ENCODE measurements around the gene IKZF1. TPM values are rescaled to one million over a fixed set of nuclear protein-coding genes. Genes with fewer than 3 reads are reported as not detected.

Gene IKZF1
- total and polyA plus RNA-seq, 2 of the 4 experiments (the other 2 are of a cell fraction): not detected

DNA sequence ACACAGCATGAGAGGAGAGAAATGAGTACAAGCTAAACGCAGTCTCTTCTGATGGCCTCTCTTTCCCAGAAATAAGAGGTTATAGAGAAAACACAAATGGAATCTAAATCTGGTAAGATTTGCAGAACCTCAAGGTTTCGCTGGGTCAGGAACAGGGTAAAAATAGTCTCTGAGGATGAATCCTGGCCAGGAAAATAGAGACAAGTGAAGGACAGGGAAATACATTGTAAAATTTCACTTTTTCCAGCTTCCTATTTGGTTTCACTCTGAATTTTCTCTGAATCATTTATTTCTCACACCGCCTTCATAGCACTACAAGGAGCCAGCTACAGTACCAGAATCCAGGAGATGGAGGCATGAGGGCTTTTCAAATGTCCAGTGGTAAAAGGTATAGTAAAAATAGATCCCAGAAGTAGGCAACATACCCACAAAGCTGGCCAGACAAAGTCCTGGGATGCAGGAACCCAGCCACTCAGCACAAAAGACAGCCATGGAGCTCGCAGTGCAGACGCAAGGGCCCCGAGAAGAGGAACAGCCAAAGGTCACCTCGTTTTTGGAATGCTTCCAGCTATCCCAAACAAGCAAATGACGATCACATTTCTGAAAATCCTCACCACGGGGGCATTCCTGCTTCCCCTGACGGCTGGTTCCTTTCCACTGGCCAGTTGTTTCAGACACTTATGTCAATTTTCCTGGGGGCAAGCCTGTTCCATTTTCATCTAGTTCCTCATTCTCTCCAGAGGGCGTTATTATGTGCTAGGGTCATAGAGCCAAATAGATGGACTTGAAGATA lies 21.5 kb upstream of the IKZF1 start:
- Histone ChIP-seq H4K91ac (ENCODE audit: insufficient read depth, low read depth, low read length) (no peak overlapping the region), H3K4me2 (ENCODE audit: low read depth, low read length) (no peak overlapping the region), H3K4me3 (ENCODE audit: insufficient read depth, low read depth, low read length) (no peak overlapping the region), H3K18ac (ENCODE audit: low read depth, low read length) (no peak overlapping the region), H2BK120ac (ENCODE audit: low read depth, low read length) (no peak overlapping the region), H3K27ac (ENCODE audit: insufficient read depth, low read length) (no peak overlapping the region), H3K56ac (ENCODE audit: extremely low read depth, insufficient read depth, low read length) (no peak overlapping the region), H2AK5ac (ENCODE audit: low read depth, low read length) (no peak overlapping the region), H3K14ac (replicated peaks; ENCODE audit: low read depth, low read length) (no peak overlapping the region), H2BK15ac (ENCODE audit: low read depth, low read length) (no peak overlapping the region), H3K9ac (ENCODE audit: low read depth, low read length) (no peak overlapping the region), H3K9me3 (ENCODE audit: control insufficient read depth, insufficient read depth, low read length) (no peaks in the 10 kb centered on the region; the same call in 1 of the 2 replicates), H4K5ac (ENCODE audit: low read depth, low read length) (no peak overlapping the region), H2AFZ (replicated peaks; ENCODE audit: low read length, poor library complexity) (no peak overlapping the region), H3K79me1 (ENCODE audit: low read depth in 1 of 2, low read length in 2 of 2) (no peaks in the 10 kb centered on the region), H3K27me3 (ENCODE audit: control insufficient read depth, insufficient read depth, low read length) (no peaks in the 10 kb centered on the region), H3K9me1 (ENCODE audit: insufficient read depth, low read length) (no peaks in the 10 kb centered on the region), H3K23ac (ENCODE audit: low read depth, low read length) (no peak overlapping the region), H2BK20ac (ENCODE audit: low read depth, low read length) (no peak overlapping the region), H3K36me3 (ENCODE audit: control insufficient read depth, insufficient read depth, low read length) (no peaks in the 10 kb centered on the region), H3K4me1 (ENCODE audit: control insufficient read depth, insufficient read depth, low read length) (no peaks in the 10 kb centered on the region), H4K20me1 (ENCODE audit: insufficient read depth, low read length) (no peaks in the 10 kb centered on the region), H3K4ac (ENCODE audit: low read depth, low read length) (no peak overlapping the region), H2AK9ac (replicated peaks; ENCODE audit: low read depth, low read length, poor library complexity) (no peak overlapping the region), H2BK5ac (ENCODE audit: low read depth, low read length, poor library complexity, severe bottlenecking) (no peak overlapping the region), H4K8ac (ENCODE audit: low read depth in 2 of 2, low read length in 2 of 2) (no peak overlapping the region)
- TF ChIP-seq CHD1 (IDR thresholded peaks at IDR 0.05; ENCODE audit: low read depth, low read length) (no peak), FOS (IDR thresholded peaks at IDR 0.05; ENCODE audit: low read depth, low read length) (no peak), USF2 (IDR thresholded peaks at IDR 0.05; ENCODE audit: low read depth, low read length) (no peak), SMC3 (IDR thresholded peaks at IDR 0.05; ENCODE audit: low read depth, low read length) (no peak), NFE2L2 (IDR thresholded peaks at IDR 0.05; ENCODE audit: low read depth, low read length) (no peak), BHLHE40 (IDR thresholded peaks at IDR 0.05; ENCODE audit: low read depth, low read length) (no peak), MXI1 (IDR thresholded peaks at IDR 0.05; ENCODE audit: borderline replicate concordance, low read depth, low read length) (no peak), RAD21 (IDR thresholded peaks at IDR 0.05; ENCODE audit: low read length) (no peak)
- TF ChIP-seq, protein P1, sequence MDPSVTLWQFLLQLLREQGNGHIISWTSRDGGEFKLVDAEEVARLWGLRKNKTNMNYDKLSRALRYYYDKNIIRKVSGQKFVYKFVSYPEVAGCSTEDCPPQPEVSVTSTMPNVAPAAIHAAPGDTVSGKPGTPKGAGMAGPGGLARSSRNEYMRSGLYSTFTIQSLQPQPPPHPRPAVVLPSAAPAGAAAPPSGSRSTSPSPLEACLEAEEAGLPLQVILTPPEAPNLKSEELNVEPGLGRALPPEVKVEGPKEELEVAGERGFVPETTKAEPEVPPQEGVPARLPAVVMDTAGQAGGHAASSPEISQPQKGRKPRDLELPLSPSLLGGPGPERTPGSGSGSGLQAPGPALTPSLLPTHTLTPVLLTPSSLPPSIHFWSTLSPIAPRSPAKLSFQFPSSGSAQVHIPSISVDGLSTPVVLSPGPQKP (IDR thresholded peaks at IDR 0.05; ENCODE audit: borderline replicate concordance, low read depth, low read length): no peak
- intact Hi-C loops (cut with micrococcal nuclease) (no loop called here), in situ Hi-C loops (cut with MboI; ENCODE audit: low sequenced_read_pairs) (no loop called here), dilution Hi-C loops (cut with HindIII; ENCODE audit: low sequenced_read_pairs, unreplicated experiment) (no loop called here)
- POLR2A ChIA-PET (ENCODE audit: unreplicated experiment): no interaction called here
- ATAC-seq (ENCODE audit: low read depth) (no peak), DNase-seq (no peak)
- CTCF ChIA-PET: no interaction called here
- no TSS peak for BruUV-seq (replicated peaks)
- WGBS, 2 experiments (ENCODE audit: extremely low coverage in 2 of 2, insufficient read length in 1 of 2): 10% methylated on average over 2 of the region's 11 CpGs; no CpG with 5 or more reads in 1 of the 2 experiments
